Measurements from ENCODE around the gene IDE. TPM values are rescaled to one million over a fixed set of nuclear protein-coding genes. Genes with fewer than 3 reads are reported as not detected.
"Not testable (repeated sequence)": the region's sequence is repeated elsewhere in the genome, so short reads cannot be mapped to it uniquely, and the experiment has no call there.

The IDE gene
- total RNA-seq, 3 donors from 2014 or later: 36.6 to 48.7 (median 41.6) TPM

DNA sequence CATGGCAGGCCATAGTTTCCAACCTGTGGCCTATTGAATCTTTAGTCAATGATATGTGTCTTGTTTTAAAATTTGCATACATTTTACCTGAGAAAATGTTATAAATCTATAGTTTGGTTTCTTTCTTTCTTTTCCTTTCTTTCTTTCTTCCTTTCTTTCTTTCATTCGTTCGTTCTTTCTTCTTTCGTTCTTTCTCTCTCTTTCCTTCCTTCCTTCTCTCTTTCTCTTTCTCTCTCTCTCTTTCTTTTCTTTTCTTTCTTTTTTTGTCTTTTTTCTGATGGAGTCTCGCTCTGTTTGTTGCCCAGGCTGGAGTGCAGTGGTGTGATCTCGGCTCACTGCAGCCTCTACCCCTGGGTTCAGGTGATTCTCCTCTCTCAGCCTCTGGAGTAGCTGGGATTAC, 133.3 kb downstream of the IDE start:
- TF ChIP-seq, protein P1, sequence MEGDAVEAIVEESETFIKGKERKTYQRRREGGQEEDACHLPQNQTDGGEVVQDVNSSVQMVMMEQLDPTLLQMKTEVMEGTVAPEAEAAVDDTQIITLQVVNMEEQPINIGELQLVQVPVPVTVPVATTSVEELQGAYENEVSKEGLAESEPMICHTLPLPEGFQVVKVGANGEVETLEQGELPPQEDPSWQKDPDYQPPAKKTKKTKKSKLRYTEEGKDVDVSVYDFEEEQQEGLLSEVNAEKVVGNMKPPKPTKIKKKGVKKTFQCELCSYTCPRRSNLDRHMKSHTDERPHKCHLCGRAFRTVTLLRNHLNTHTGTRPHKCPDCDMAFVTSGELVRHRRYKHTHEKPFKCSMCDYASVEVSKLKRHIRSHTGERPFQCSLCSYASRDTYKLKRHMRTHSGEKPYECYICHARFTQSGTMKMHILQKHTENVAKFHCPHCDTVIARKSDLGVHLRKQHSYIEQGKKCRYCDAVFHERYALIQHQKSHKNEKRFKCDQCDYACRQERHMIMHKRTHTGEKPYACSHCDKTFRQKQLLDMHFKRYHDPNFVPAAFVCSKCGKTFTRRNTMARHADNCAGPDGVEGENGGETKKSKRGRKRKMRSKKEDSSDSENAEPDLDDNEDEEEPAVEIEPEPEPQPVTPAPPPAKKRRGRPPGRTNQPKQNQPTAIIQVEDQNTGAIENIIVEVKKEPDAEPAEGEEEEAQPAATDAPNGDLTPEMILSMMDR (IDR thresholded peaks at IDR 0.05): no peak
- Histone ChIP-seq H3K36me3 (ENCODE audit: low read depth) (no peaks in the 10 kb centered on the region), H3K4me3 (no peak overlapping the region), H3K4me1 (ENCODE audit: low read depth) (no peaks in the 10 kb centered on the region), H3K9me3 (no peaks in the 10 kb centered on the region)
- ATAC-seq: no peak
- intact Hi-C loops (cut with DNase I, micrococcal nuclease): no loop called here
- DNase-seq: no peak

DNA sequence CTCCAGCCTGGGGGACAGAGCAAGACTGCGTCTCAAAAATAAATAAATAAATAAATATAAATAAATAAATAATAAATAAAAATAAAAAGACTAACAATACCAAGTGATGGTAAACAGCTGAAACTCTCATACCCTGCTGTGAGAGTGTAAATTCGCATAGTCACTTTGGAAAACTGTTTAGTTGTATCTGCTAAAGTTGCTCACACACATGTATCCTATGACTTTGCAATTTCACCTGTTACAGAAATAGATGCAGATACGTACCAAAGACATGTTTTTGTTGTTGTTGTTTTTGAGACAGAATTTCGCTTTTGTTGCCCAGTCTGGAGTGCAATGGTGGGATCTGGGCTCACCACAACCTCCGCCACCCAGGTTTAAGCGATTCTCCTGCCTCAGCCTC, 135.7 kb downstream of the IDE start:
- intact Hi-C loops (cut with DNase I, micrococcal nuclease): loop anchor here in 1 of 2 donors (10.0 kb wide), 1 partner anchor 353 kb away; no protein-coding TSS in a partner anchor
- DNase-seq (no peak), ATAC-seq (no peak)
- H3K4me1 ChIP-seq (ENCODE audit: low read depth): no peaks in the 10 kb centered on the region
- no peaks in the 10 kb centered on the region for H3K36me3 ChIP-seq (ENCODE audit: low read depth)
- no peak overlapping the region for H3K4me3 ChIP-seq
- no peaks in the 10 kb centered on the region for H3K9me3 ChIP-seq
- TF ChIP-seq, protein P1 (IDR thresholded peaks at IDR 0.05): no peak

DNA sequence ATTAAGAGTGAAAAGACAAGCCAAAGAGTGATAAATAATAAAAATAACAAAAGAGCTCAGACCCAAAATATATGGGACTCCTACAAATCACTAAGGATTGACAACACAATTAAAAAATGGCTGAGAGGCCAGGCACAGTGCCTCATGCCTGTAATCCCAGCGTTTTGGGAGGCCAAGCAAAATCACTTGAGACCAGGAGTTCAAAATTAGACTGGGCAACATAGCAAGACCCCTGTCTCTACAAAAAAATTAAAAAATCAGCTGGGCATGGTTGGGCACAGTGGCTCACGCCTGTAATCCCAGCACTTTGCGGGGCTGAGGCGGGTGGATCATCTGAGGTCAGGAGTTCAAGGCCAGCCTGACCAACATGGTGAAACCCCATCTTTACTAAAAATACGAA, 137.3 kb downstream of the IDE start:
- TF ChIP-seq, protein P1 (IDR thresholded peaks at IDR 0.05): no peak
- Histone ChIP-seq H3K9me3 (no peaks in the 10 kb centered on the region), H3K4me1 (ENCODE audit: low read depth) (no peaks in the 10 kb centered on the region), H3K4me3 (no peak overlapping the region), H3K36me3 (ENCODE audit: low read depth) (no peaks in the 10 kb centered on the region)
- no peak for DNase-seq
- ATAC-seq: no peak
- intact Hi-C loops (cut with DNase I, micrococcal nuclease): loop anchor here in 1 of 2 donors (10.0 kb wide), 1 partner anchor 352 kb away; no protein-coding TSS in a partner anchor

DNA sequence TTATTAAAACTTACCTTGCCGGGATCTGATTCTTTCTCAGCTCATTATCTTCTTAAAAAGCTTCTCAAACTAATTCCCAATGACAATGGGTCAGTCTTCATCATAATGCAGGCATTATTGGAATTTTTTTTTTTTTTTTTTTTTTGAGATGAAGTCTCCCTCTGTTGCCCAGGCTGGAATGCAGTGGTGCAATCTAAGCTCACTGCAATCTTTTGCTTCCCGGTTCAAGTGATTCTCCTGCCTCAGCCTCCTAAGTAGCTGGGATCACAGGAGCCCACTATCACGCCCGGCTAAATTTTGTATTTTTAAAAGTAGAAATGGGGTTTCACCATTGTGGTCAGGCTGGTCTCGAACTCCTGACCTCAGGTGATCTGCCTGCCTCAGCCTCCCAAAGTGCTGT, 137.8 kb downstream of the IDE start:
- not testable (repeated sequence) for ATAC-seq; DNase-seq; H3K36me3 ChIP-seq (ENCODE audit: low read depth); H3K4me1 ChIP-seq (ENCODE audit: low read depth); H3K4me3 ChIP-seq; H3K9me3 ChIP-seq
- intact Hi-C loops (cut with DNase I, micrococcal nuclease): loop anchor here in 1 of 2 donors (10.0 kb wide), 1 partner anchor 351 kb away; no protein-coding TSS in a partner anchor

DNA sequence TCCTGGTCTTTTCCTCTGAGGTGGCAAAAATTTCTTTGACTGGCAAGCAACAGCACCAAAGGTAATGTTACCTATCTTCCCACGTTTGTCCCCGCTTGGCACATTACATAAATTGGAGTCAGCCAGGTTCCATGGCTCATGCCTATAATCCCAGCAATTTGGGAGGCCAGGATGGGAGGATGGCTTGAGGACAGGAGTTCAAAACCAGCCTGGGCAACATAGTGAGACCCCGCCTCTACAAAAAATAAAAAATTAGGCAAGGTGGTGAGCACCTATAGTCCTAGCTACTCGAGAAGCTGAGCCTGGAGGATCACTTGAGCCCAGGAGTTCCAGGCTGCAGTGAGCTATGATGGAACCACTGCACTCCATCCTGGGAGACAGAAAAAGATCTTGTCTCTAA, 139.5 kb downstream of the IDE start:
- TF ChIP-seq, protein P1 (IDR thresholded peaks at IDR 0.05): no peak
- Histone ChIP-seq H3K4me3 (no peak overlapping the region), H3K9me3 (no peaks in the 10 kb centered on the region), H3K36me3 (ENCODE audit: low read depth) (no peaks in the 10 kb centered on the region), H3K4me1 (ENCODE audit: low read depth) (no peaks in the 10 kb centered on the region)
- intact Hi-C loops (cut with DNase I, micrococcal nuclease): loop anchor here (5.0 to 10.0 kb wide), 2 partner anchors 347 to 350 kb away; no protein-coding TSS in a partner anchor
- ATAC-seq: no peak
- DNase-seq: no peak

DNA sequence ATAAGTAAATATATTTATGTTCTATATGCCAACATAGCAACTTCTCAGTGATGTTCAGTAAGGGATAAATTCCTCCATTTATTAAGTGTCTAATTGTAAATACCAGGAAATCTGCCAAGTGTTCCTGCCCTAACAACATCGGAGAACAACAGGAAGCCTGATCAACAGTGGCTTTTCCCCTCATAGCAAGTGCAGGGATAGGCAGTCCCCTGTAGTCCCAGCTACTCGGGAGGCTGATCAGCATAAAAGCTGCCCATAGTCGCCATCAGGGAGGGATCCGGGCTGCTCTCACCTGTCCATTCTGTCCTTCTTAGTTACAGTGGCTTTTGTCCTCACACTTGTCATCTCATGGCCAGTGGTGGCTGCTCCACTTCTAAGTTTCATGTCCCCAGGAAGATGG, 141.3 kb downstream of the IDE start:
- TF ChIP-seq, protein P1 (IDR thresholded peaks at IDR 0.05): no peak
- Histone ChIP-seq H3K4me3 (no peak overlapping the region), H3K4me1 (ENCODE audit: low read depth) (no peaks in the 10 kb centered on the region), H3K36me3 (ENCODE audit: low read depth) (no peaks in the 10 kb centered on the region), H3K9me3 (no peaks in the 10 kb centered on the region)
- intact Hi-C loops (cut with DNase I, micrococcal nuclease): loop anchor here (5.0 to 10.0 kb wide), 2 partner anchors 345 to 348 kb away; no protein-coding TSS in a partner anchor
- ATAC-seq (no peak), DNase-seq (no peak)

All from mucosa of descending colon (tissue), 3 donors.